Endothelial cell (in vitro differentiated cells): ENCODE data around the gene RPS14. TPM values are rescaled to one million over a fixed set of nuclear protein-coding genes. Genes with fewer than 3 reads are reported as not detected.
A peak's percentile ranks its signal among the peaks of the same experiment; 100 is the strongest.

Source experiments
- DNase-seq: peaks from one replicate; pipeline ENCODE4 v3.0.0; 2021; ENCODE audit warnings: low spot score
- H3K27ac Mint-ChIP-seq: one replicate; pipeline ENCODE4 v1.8.0; 2021; ENCODE audit warnings: mixed read lengths, inconsistent platforms; ENCODE audit not compliant: unreplicated experiment
- H3K27me3 Mint-ChIP-seq: one replicate; pipeline ENCODE4 v1.8.0; 2021; ENCODE audit warnings: mild to moderate bottlenecking, moderate library complexity, mixed read lengths, inconsistent platforms; ENCODE audit not compliant: unreplicated experiment
- H3K36me3 Mint-ChIP-seq: one replicate; pipeline ENCODE4 v1.8.0; 2021; ENCODE audit warnings: mild to moderate bottlenecking, low read depth, mixed read lengths, inconsistent platforms; ENCODE audit not compliant: unreplicated experiment
- H3K4me1 Mint-ChIP-seq: one replicate; pipeline ENCODE4 v1.8.0; 2021; ENCODE audit warnings: mild to moderate bottlenecking, mixed read lengths, inconsistent platforms; ENCODE audit not compliant: unreplicated experiment
- H3K4me3 Mint-ChIP-seq: one replicate; pipeline ENCODE4 v1.8.0; 2021; ENCODE audit warnings: mild to moderate bottlenecking, mixed read lengths, inconsistent platforms; ENCODE audit not compliant: unreplicated experiment
- H3K9me3 Mint-ChIP-seq: one replicate; pipeline ENCODE4 v1.8.0; 2021; ENCODE audit warnings: mixed read lengths, inconsistent platforms; ENCODE audit not compliant: unreplicated experiment
- CTCF ChIP-seq: fragments of 200-600 bp; sonication (generic); IDR thresholded peaks from one replicate; pipeline ENCODE4 v1.5.0; 2021; ENCODE audit warnings: antibody characterized with exemption; ENCODE audit not compliant: unreplicated experiment
- total RNA-seq: library from RNA; stranded (reverse); fragmentation: NEBNext Ultra II Directional; extraction: Animal tissue kit (Norgen Biotek cat#: 25700); gene quantifications from one replicate; pipeline ENCODE4 v1.2.1, GENCODE V29; 2021; ENCODE audit not compliant: unreplicated experiment

The RPS14 gene
- total RNA-seq, 1 donor from 2014 or later: 2,784 TPM

GRCh38 chr5:150412319-150413175, 37.0 kb downstream of the RPS14 start, which contains the start of gene CD74:
CD74 (minus strand) TSS chr5:150412910; CDS start chr5:150412749, 161 bp downstream.
- Mint-ChIP-seq H3K4me3 (peak within 1 kb of the TSS; percentile 84), H3K9me3 (no peaks in the 10 kb centered on the region), H3K27me3 (peaks cover 5% of the 10 kb centered on the region), H3K4me1 (peaks cover 23% of the 10 kb centered on the region), H3K27ac (peak within 1 kb of the TSS; percentile 92), H3K36me3 (no peaks in the 10 kb centered on the region)
- no peak for TF ChIP-seq CTCF
- DNase-seq: peak; percentile 65

- Mint-ChIP-seq H3K9me3 (no peaks in the 10 kb centered on the region), H3K36me3 (no peaks in the 10 kb centered on the region), H3K4me1 (peaks cover 23% of the 10 kb centered on the region), H3K27me3 (peaks cover 5% of the 10 kb centered on the region), H3K27ac (no peak overlapping the region), H3K4me3 (no peak overlapping the region)
- TF ChIP-seq CTCF: no peak
- DNase-seq: no peak
Measured at GRCh38 chr5:150411245-150411979, 38.1 kb downstream of the RPS14 start.

- Mint-ChIP-seq H3K4me3 (peak overlapping the region; percentile 82), H3K27ac (peak overlapping the region; percentile 99), H3K36me3 (no peaks in the 10 kb centered on the region), H3K9me3 (no peaks in the 10 kb centered on the region), H3K4me1 (peaks cover 23% of the 10 kb centered on the region), H3K27me3 (peaks cover 10% of the 10 kb centered on the region)
- peak; percentile 53 for DNase-seq
- no peak for TF ChIP-seq CTCF
Measured at GRCh38 chr5:150410524-150411244, 38.9 kb downstream of the RPS14 start.

GRCh38 chr5:150409638-150410523, 39.7 kb downstream of the RPS14 start:
- peaks cover 10% of the 10 kb centered on the region for H3K27me3 Mint-ChIP-seq
- H3K9me3 Mint-ChIP-seq: no peaks in the 10 kb centered on the region
- peaks cover 23% of the 10 kb centered on the region for H3K4me1 Mint-ChIP-seq
- peak overlapping the region; percentile 82 for H3K4me3 Mint-ChIP-seq
- peak; percentile 80 for DNase-seq
- H3K27ac Mint-ChIP-seq: peak overlapping the region; percentile 99
- no peaks in the 10 kb centered on the region for H3K36me3 Mint-ChIP-seq
- no peak for TF ChIP-seq CTCF
